Common myeloid progenitor, CD34-positive (primary cell): ENCODE measurements around the gene GLCE.
A peak's percentile ranks its signal among the peaks of the same experiment; 100 is the strongest.
"Not testable (repeated sequence)": the region's sequence is repeated elsewhere in the genome, so short reads cannot be mapped to it uniquely, and the experiment has no call there.

Experiments
- CTCF ChIA-PET: fragments of 350-600 bp; sonication (Branson Sonifier 250); formaldehyde crosslinking; loops from one replicate; lab custom pipeline; 2021; ENCODE audit warnings: antibody characterized with exemption; lab: Charles Lee
- POLR2A ChIA-PET: fragments of 350-600 bp; sonication (Branson Sonifier 250); formaldehyde crosslinking; loops from one replicate; lab custom pipeline; 2021; ENCODE audit warnings: antibody characterized with exemption; lab: Charles Lee
- DNase-seq, 3 donors: peaks; one replicate each; pipeline versions ENCODE4 v3.0.0 to v3.0.0-alpha.2; 2013
- H3K27ac ChIP-seq, 2 experiments: 1 replicate in 1 of 2; 2 replicates in 1 of 2; pipeline ENCODE4 v1.7.0; 2013; ENCODE audit warnings: inconsistent platforms in 2 of 2, low read length in 2 of 2, mild to moderate bottlenecking in 2 of 2, low read depth in 1 of 2, moderate library complexity in 1 of 2; ENCODE audit not compliant: severe bottlenecking in 2 of 2, insufficient read depth in 1 of 2, poor library complexity in 1 of 2
- H3K27me3 ChIP-seq, 5 experiments: replicated peaks in 2 of 5; 1 replicate in 3 of 5; 2 replicates in 2 of 5; pipeline versions ENCODE4 v1.6.1 to v1.7.0; 2013; ENCODE audit warnings: low read length in 4 of 5, mild to moderate bottlenecking in 2 of 5, moderate library complexity in 2 of 5, inconsistent platforms in 1 of 5; ENCODE audit not compliant: insufficient read depth in 5 of 5, control insufficient read depth in 4 of 5
- H3K36me3 ChIP-seq, 4 experiments: 1 replicate in 2 of 4; 2 replicates in 2 of 4; pipeline versions ENCODE4 v1.6.1 to v1.7.0; 2013; ENCODE audit warnings: low read length in 3 of 4, control low read depth in 1 of 4, mild to moderate bottlenecking in 1 of 4; ENCODE audit not compliant: control insufficient read depth in 4 of 4, insufficient read depth in 4 of 4
- H3K4me1 ChIP-seq, 4 experiments: 1 replicate in 3 of 4; 2 replicates in 1 of 4; pipeline versions ENCODE4 v1.6.1 to v1.7.1; 2013; ENCODE audit warnings: low read length in 3 of 4, mild to moderate bottlenecking in 3 of 4, control low read depth in 1 of 4, inconsistent platforms in 1 of 4, moderate library complexity in 1 of 4; ENCODE audit not compliant: control insufficient read depth in 4 of 4, insufficient read depth in 4 of 4; ENCODE audit errors: control extremely low read depth in 1 of 4
- H3K4me3 ChIP-seq, 7 experiments: 1 replicate in 4 of 7; 2 replicates in 3 of 7; pipeline versions ENCODE4 v1.5.1 to v1.7.0; 2013; ENCODE audit warnings: mild to moderate bottlenecking in 7 of 7, low read length in 6 of 7, moderate library complexity in 6 of 7, inconsistent platforms in 2 of 7, low read depth in 2 of 7, control low read depth in 1 of 7; ENCODE audit not compliant: insufficient read depth in 4 of 7, control insufficient read depth in 1 of 7; ENCODE audit errors: extremely low read depth in 1 of 7
- H3K9me3 ChIP-seq, 5 experiments: 1 replicate in 4 of 5; 2 replicates in 1 of 5; pipeline versions ENCODE4 v1.6.1 to v1.7.1; 2013; ENCODE audit warnings: low read length in 4 of 5, mild to moderate bottlenecking in 2 of 5, inconsistent platforms in 1 of 5, low read depth in 1 of 5, moderate library complexity in 1 of 5; ENCODE audit not compliant: control insufficient read depth in 4 of 5, insufficient read depth in 2 of 5; ENCODE audit errors: control extremely low read depth in 1 of 5
- WGBS: methylation state at CpG from one replicate; pipeline ENCODE4 v1.1.5; 2013; ENCODE audit not compliant: insufficient coverage; 5-methylcytosine and 5-hydroxymethylcytosine counted together

Gene GLCE

DNA sequence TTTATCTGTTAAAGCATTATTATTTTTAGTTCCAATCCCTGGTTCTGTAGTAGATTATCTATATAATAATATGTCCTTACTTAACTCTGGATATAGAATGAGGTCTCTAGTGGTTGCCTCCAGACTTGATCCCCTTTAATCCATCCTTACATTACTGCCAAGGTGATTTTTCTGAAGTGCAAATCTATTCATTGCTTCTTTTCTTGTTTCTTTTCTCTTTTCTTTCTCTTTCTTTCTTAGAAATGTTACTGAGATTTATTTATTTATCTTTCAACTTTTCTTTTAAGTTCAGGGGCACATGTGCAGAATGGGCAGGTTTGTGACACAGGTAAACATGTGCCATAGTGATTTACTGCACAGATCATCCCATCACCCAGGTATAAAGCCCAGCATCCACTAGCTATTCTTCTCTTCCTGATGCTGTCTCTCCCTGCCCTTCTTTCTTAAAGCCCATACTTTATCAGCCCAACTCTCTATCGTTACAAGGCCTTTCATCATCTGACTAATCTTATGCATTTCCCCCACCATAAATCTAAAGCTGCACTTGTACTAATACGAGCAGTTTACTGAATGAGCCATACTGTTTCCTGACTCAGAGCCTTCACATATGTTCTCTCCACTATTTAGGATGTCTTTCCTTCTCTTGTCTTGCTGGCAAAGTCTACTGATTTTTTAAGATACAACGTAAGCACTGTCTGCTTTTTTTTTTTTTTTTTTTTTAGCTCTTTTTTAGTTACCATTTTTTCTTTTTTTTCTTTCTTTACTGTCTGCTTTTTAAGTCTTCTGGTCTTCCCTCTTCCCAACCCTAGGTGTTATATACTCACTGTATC, 4.6 kb downstream of the GLCE start:
- Histone ChIP-seq H3K27me3 (no peaks in the 10 kb centered on the region), H3K4me3 (no peak overlapping the region), H3K9me3 (no peaks in the 10 kb centered on the region), H3K27ac (no peak overlapping the region), H3K36me3 (no peaks in the 10 kb centered on the region), H3K4me1 (peaks cover 0 to 21% (median 13%) of the 10 kb centered on the region in 4 experiments)
- ChIA-PET POLR2A (no interaction called here), CTCF (no interaction called here)
- DNase-seq: peak in 2 of 3 donors; percentile 11 to 33
- 35% methylated on average over 3 of the region's 3 CpGs for WGBS

DNA sequence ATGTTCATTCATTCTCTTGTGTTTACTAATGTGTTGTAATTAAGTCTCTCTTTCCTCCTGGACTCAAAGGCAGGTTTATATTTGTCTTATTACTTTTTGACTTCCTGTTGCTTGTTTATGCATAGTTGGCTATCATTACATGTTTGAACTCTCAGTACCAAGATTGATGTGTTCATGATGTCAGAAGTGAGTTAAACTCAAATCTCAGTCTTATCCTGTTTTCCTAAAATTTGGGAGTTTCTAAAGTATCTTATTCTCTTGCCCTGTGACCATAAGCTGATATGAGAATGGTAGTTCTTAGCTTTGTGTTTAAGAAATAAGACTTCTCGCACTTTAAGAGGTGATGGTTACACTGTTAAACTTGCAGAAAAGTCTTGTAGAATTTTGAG, 5.2 kb downstream of the GLCE start:
- CTCF ChIA-PET: no interaction called here
- POLR2A ChIA-PET: no interaction called here
- H3K4me1 ChIP-seq: peaks cover 0 to 19% (median 12%) of the 10 kb centered on the region in 4 experiments

DNA sequence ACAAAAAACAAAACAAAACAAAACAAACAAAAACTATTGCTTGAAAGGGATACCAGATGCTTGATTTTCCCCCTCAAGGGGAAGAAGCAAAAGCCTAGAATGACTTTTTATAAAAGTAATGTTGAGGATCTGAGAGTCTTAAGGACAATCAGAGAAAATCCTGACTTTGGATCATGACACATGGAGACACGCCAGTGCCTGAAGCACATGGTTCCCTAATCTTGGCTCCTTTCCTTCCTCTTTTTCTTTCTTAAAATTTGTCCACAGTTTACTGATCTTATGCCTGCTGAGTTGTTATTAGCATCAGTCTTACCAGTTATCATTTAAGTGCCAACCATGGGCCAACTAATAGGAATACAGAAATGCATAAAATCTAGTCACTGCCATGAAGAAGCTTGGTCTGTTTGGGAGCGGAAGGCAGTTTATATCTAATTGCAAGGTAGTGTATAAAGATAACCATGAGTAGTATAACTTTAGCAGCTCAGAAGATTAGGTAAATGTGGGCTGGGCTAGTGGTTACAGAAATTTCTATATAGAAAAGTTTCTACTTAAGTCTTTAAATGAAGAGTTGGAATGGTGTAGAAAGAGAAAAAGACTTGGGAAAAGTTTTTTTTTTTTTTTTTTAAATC, 6.9 kb downstream of the GLCE start:
- peaks cover 0 to 8% (median 3%) of the 10 kb centered on the region in 4 experiments for H3K4me1 ChIP-seq
- no peak overlapping the region for H3K4me3 ChIP-seq
- CTCF ChIA-PET: no interaction called here
- H3K36me3 ChIP-seq: no peaks in the 10 kb centered on the region
- no peaks in the 10 kb centered on the region for H3K27me3 ChIP-seq
- 62% methylated on average over 2 of the region's 2 CpGs for WGBS
- POLR2A ChIA-PET: no interaction called here
- H3K27ac ChIP-seq: no peak overlapping the region
- no peaks in the 10 kb centered on the region for H3K9me3 ChIP-seq
- peak; percentile 10 to 47 (median 31) for DNase-seq

More for the DNA sequence above, 5.2 kb downstream of the GLCE start:
- H3K4me3 ChIP-seq: no peak overlapping the region
- H3K27me3 ChIP-seq: no peaks in the 10 kb centered on the region
- H3K27ac ChIP-seq: no peak overlapping the region
- DNase-seq: no peak
- H3K9me3 ChIP-seq: no peaks in the 10 kb centered on the region
- no CpG with 5 or more reads among the region's 1 CpG for WGBS
- no peaks in the 10 kb centered on the region for H3K36me3 ChIP-seq

DNA sequence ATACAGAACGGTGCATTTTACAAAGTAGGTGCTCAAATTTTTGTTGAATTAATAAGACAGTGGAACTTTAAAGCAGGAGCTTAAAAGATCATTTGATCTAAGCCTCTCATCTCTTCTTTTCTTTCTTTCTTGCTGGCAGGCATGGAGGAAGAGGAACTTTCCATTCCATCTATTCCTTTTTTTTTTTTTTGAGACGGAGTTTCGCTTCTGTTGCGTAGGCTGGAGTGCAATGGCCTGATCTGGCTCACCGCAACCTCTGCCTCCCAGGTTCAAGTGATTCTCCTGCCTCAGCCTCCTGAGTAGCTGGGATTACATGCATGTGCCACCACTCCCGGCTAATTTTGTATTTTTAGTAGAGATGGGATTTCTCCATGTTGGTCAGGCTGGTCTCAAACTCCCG, 7.9 kb downstream of the GLCE start:
- H3K36me3 ChIP-seq, CTCF ChIA-PET: not testable (repeated sequence)
- 100% methylated on average over 2 of the region's 7 CpGs for WGBS

DNA sequence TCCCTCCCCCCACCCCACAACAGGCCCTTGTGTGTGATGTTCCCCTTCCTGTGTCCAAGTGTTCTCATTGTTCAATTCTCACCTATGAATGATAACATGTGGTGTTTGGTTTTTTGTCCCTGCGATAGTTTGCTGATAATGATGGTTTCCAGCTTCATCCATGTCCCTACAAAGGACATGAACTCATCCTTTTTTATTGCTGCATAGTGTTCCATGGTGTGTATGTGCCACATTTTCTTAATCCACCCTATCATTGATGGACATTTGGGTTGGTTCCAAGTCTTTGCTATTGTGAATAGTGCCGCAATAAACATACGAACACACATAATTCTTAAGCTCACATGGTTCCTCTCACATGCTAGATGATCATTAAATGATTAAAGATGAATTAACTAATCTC, 9.1 kb downstream of the GLCE start:
- DNase-seq, H3K9me3 ChIP-seq, H3K4me3 ChIP-seq, CTCF ChIA-PET, POLR2A ChIA-PET, H3K27ac ChIP-seq, H3K36me3 ChIP-seq, H3K4me1 ChIP-seq, H3K27me3 ChIP-seq: not testable (repeated sequence)
- WGBS: no CpG with 5 or more reads among the region's 3 CpGs

More for the DNA sequence above, 7.9 kb downstream of the GLCE start:
- H3K27ac ChIP-seq, H3K4me3 ChIP-seq, POLR2A ChIA-PET, H3K4me1 ChIP-seq, H3K27me3 ChIP-seq, DNase-seq, H3K9me3 ChIP-seq: not testable (repeated sequence)

DNA sequence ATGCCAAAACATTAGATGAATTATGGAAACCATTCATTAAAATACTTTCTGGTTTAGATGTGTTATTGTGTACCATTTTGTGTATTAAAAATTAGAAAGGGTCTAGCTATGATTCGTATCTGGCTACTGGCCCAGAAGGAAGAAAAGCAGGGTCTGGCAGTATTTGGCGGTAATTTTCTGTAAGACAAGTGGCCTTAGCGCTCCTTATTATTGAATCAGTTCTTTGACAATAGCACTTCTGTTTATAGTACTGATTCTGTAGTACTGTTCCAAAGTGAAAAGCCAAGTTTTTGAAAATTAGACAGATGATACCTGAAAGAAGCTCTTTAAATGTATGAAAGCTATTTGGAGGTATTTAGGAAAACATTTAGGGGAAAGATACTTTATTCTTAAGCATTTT, 10.2 kb downstream of the GLCE start:
- H3K9me3 ChIP-seq: no peaks in the 10 kb centered on the region
- POLR2A ChIA-PET: interaction anchor here (0.6 kb wide), 1 partner anchor 55 kb away, joined by 5 read pairs; no protein-coding TSS in a partner anchor
- H3K27me3 ChIP-seq: no peaks in the 10 kb centered on the region
- CTCF ChIA-PET: no interaction called here
- WGBS: 100% methylated on average over 2 of the region's 3 CpGs
- no peak overlapping the region for H3K27ac ChIP-seq
- no peak overlapping the region for H3K4me3 ChIP-seq
- H3K4me1 ChIP-seq: peaks cover 0 to 6% (median 3%) of the 10 kb centered on the region in 4 experiments
- no peaks in the 10 kb centered on the region for H3K36me3 ChIP-seq
- DNase-seq: no peak

DNA sequence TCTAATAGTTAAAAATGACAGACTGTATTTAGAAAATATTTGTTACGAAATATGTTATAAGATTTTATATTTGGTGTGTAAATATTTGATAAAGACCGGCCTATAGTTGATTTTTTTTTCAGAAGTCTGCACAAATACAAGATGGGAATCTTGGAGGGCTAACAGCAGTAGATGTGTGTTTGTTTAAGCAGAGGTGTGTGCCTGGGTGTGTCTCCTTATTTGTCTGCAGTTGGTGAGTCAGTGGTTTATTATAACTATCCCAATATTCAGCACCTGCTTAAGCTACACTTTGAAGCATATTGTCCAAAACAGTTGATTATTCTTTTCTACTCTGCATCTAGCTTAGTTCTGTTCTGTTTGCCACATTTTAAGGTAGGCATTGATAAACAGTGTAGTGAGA, 12.4 kb downstream of the GLCE start:
- DNase-seq: no peak
- Histone ChIP-seq H3K9me3 (no peaks in the 10 kb centered on the region), H3K27me3 (no peaks in the 10 kb centered on the region), H3K4me3 (no peak overlapping the region), H3K36me3 (no peaks in the 10 kb centered on the region), H3K4me1 (no peaks in the 10 kb centered on the region), H3K27ac (no peak overlapping the region)
- 92% methylated on average over 2 of the region's 2 CpGs for WGBS
- ChIA-PET POLR2A (no interaction called here), CTCF (no interaction called here)
